Measurements from ENCODE around the gene ZNF319.

ZNF319 gene

GRCh38 chr16:57949013-57949412 lies 51.5 kb downstream of the ZNF319 start:
- peaks cover 11% of the 10 kb centered on the region for H3K4me1 ChIP-seq (ENCODE audit: low read depth, poor library complexity, severe bottlenecking)
- H3K4me3 ChIP-seq (IDR thresholded peaks at IDR 0.05; ENCODE audit: insufficient read depth, low read depth, low read length) = no peak overlapping the region
- H3K79me2 ChIP-seq (ENCODE audit: insufficient read depth, low read depth) = no peaks in the 10 kb centered on the region
- peak overlapping the region; percentile 18; the same call in 1 of the 2 replicates for H2AFZ ChIP-seq (ENCODE audit: low read depth)
- H3K36me3 ChIP-seq (ENCODE audit: insufficient read depth) = no peaks in the 10 kb centered on the region
- no peak for TF ChIP-seq CTCF (conservative IDR thresholded peaks at IDR 0.05; ENCODE audit: low read depth, low read length)
- H3K4me2 ChIP-seq = peak overlapping the region; percentile 6; the same call in 1 of the 2 replicates
- no peaks in the 10 kb centered on the region for H3K27me3 ChIP-seq (ENCODE audit: insufficient read depth, low read depth)
- H4K20me1 ChIP-seq (ENCODE audit: insufficient read depth) = no peaks in the 10 kb centered on the region
- H3K9ac ChIP-seq = no peak overlapping the region
- H3K27ac ChIP-seq = no peak overlapping the region

DNA sequence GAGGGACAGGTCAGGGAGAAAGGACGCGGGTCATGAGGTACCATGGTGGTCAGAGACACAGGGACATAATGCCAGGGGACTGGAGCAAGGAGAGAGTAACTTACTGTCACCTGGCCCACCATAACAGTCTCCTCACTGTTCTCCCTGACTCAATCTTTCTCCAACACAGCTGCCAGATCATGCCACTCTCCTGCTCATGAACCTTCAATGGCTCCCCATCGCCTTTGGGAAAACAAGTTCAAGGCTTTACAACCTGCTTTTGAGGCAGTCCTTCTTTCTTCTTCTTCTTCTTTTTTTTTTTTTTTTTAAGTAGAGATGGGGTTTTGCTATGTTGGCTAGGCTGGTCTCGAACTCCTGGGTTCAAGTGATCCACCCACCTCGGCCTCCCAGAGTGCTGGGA lies 52.4 kb downstream of the ZNF319 start:
- no peak overlapping the region for H3K27ac ChIP-seq
- no peaks in the 10 kb centered on the region for H4K20me1 ChIP-seq (ENCODE audit: insufficient read depth)
- no peaks in the 10 kb centered on the region for H3K36me3 ChIP-seq (ENCODE audit: insufficient read depth)
- H3K4me1 ChIP-seq (ENCODE audit: low read depth, poor library complexity, severe bottlenecking) = peaks cover 11% of the 10 kb centered on the region
- H3K4me2 ChIP-seq = no peak overlapping the region
- no peaks in the 10 kb centered on the region for H3K27me3 ChIP-seq (ENCODE audit: insufficient read depth, low read depth)
- no peak overlapping the region for H2AFZ ChIP-seq (ENCODE audit: low read depth)
- no peaks in the 10 kb centered on the region for H3K79me2 ChIP-seq (ENCODE audit: insufficient read depth, low read depth)
- no peak overlapping the region for H3K9ac ChIP-seq
- no peak for TF ChIP-seq CTCF (conservative IDR thresholded peaks at IDR 0.05; ENCODE audit: low read depth, low read length)
- no peak overlapping the region for H3K4me3 ChIP-seq (IDR thresholded peaks at IDR 0.05; ENCODE audit: insufficient read depth, low read depth, low read length)

DNA sequence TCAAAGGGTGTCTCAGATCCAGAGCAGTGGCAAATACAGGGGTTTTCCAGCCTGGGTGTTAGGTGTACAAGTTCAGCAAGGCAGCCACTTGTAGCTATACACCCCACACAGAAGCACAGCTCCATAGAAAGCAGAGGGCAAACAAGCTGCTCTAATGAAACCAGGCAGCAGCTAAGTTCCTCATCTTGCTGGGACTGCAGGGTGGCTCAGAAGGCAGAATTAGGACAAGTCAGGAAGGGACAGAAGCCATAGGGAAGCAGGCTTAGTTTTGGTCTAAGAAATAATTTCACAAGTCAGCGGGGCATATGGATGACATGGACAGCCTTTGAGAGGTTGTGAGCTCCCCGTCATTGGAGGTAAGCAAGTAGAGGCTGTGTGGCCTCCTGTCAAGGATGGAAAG lies 53.2 kb downstream of the ZNF319 start:
- peaks cover 11% of the 10 kb centered on the region for H3K4me1 ChIP-seq (ENCODE audit: low read depth, poor library complexity, severe bottlenecking)
- no peak overlapping the region for H3K9ac ChIP-seq
- H3K4me2 ChIP-seq = no peak overlapping the region
- H3K36me3 ChIP-seq (ENCODE audit: insufficient read depth) = no peaks in the 10 kb centered on the region
- H3K27me3 ChIP-seq (ENCODE audit: insufficient read depth, low read depth) = no peaks in the 10 kb centered on the region
- no peaks in the 10 kb centered on the region for H3K79me2 ChIP-seq (ENCODE audit: insufficient read depth, low read depth)
- H3K27ac ChIP-seq = no peak overlapping the region
- H4K20me1 ChIP-seq (ENCODE audit: insufficient read depth) = no peaks in the 10 kb centered on the region
- no peak overlapping the region for H3K4me3 ChIP-seq (IDR thresholded peaks at IDR 0.05; ENCODE audit: insufficient read depth, low read depth, low read length)
- H2AFZ ChIP-seq (ENCODE audit: low read depth) = no peak overlapping the region
- TF ChIP-seq CTCF (conservative IDR thresholded peaks at IDR 0.05; ENCODE audit: low read depth, low read length) = no peak

DNA sequence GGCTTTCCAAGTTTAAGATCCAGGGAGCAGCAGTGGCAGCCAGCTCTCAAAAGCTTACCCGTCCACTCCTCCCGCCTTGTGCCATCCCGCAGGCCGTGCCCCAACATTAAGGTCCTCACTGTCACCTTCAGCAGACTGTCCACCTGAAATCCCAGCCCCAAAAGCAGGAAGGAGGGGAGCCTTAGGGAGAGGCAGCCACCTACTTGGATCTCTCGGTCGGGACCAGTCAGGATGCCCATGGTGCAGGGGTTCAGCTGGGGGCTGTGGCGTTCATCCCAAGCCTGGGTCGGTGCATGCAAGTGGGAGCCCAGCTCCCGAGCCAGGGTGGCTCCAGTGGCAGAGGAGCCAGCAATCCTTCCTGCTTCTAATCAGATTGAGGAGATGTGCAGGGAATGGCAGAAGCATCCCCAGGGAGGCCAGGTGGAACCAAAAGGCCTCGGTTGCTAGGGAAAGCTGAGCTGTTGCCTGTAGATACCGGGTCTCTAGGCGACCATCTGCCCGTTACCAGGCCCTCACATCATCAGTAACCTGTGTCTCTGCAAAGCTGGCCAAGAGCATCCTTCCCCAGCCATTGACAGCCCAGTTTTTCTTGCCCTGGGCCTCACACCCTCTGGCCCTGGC lies 54.2 kb downstream of the ZNF319 start:
- Histone ChIP-seq H3K79me2 (ENCODE audit: insufficient read depth, low read depth) (no peaks in the 10 kb centered on the region), H4K20me1 (ENCODE audit: insufficient read depth) (no peaks in the 10 kb centered on the region), H3K9ac (no peak overlapping the region)

More for the DNA sequence above, 54.2 kb downstream of the ZNF319 start:
- no peak for TF ChIP-seq CTCF (conservative IDR thresholded peaks at IDR 0.05; ENCODE audit: low read depth, low read length)
- no peak overlapping the region for H2AFZ ChIP-seq (ENCODE audit: low read depth)
- no peak overlapping the region for H3K4me3 ChIP-seq (IDR thresholded peaks at IDR 0.05; ENCODE audit: insufficient read depth, low read depth, low read length)
- peaks cover 11% of the 10 kb centered on the region for H3K4me1 ChIP-seq (ENCODE audit: low read depth, poor library complexity, severe bottlenecking)
- H3K4me2 ChIP-seq = no peak overlapping the region
- no peaks in the 10 kb centered on the region for H3K36me3 ChIP-seq (ENCODE audit: insufficient read depth)
- H3K27ac ChIP-seq = no peak overlapping the region
- H3K27me3 ChIP-seq (ENCODE audit: insufficient read depth, low read depth) = no peaks in the 10 kb centered on the region
